K562 (cell line): ENCODE measurements around the gene TMCO1. TPM values are rescaled to one million over a fixed set of nuclear protein-coding genes. Genes with fewer than 3 reads are reported as not detected.
A peak's percentile ranks its signal among the peaks of the same experiment; 100 is the strongest.

Experiments
- ATAC-seq: fragments of 200-7000 bp; cut with Tn5 transposase; 3 replicates; pipeline ENCODE4 v1.9.1; 2020; ENCODE audit warnings: moderate library complexity
- BruUV-seq: library from RNA; stranded (reverse); fragments of 400-500 nt; replicated peaks from 2 replicates; lab custom pipeline; 2021; lab: Mats Ljungman, UMichigan
- CTCF ChIA-PET: fragments of 300-600 bp; formaldehyde crosslinking; extraction: SDS; loops from one replicate; lab custom pipeline; 2021; ENCODE audit warnings: low intra/inter-chr PET ratio; lab: Yijun Ruan, JAX
- POLR2A ChIA-PET: fragments of 300-600, 350-650 bp; sonication (Branson Sonifier 250); formaldehyde crosslinking; extraction: SDS; loops from one replicate; lab custom pipeline; 2021; ENCODE audit warnings: antibody characterized with exemption, inconsistent platforms; lab: Yijun Ruan, JAX
- DNase-seq, 4 experiments: peaks; one replicate each; pipeline versions ENCODE4 v3.0.0 to v3.0.0-alpha.2; 2011 to 2018; ENCODE audit warnings: low spot score in 3 of 4, mixed read lengths in 3 of 4; ENCODE audit errors: extremely low read depth in 1 of 4
- FAIRE-seq: peaks from 2 replicates; lab custom pipeline; 2011; peaks lifted over from hg19 to GRCh38; lab: Jason Lieb, UNC
- H2AFZ ChIP-seq: 2 replicates; pipeline ENCODE4 v1.6.0; 2011; ENCODE audit warnings: low read depth, low read length, control low read depth, inconsistent platforms
- H3K27ac ChIP-seq: fragments of 200-600 bp; 3 replicates; pipeline ENCODE4 v1.8.0; 2011; ENCODE audit warnings: low read depth, mild to moderate bottlenecking, control low read depth, inconsistent platforms, low read length, moderate library complexity, mixed read lengths; ENCODE audit errors: extremely low read depth
- H3K27me3 ChIP-seq, 2 experiments: fragments of 300-600 bp in 1 of 2; 2 replicates in 1 of 2; 3 replicates in 1 of 2; pipeline versions ENCODE4 v1.6.0 to v1.8.0; 2011; ENCODE audit warnings: inconsistent platforms in 2 of 2, low read length in 2 of 2, mild to moderate bottlenecking in 1 of 2, mixed read lengths in 1 of 2, moderate library complexity in 1 of 2; ENCODE audit not compliant: control insufficient read depth in 2 of 2, insufficient read depth in 2 of 2
- H3K36me3 ChIP-seq: fragments of 300-600 bp; 3 replicates; pipeline ENCODE4 v1.8.0; 2011; ENCODE audit warnings: mild to moderate bottlenecking, low read length, inconsistent platforms; ENCODE audit not compliant: control insufficient read depth, insufficient read depth
- H3K4me1 ChIP-seq, 2 experiments: fragments of 200-600 bp in 1 of 2; replicated peaks in 1 of 2; 2 replicates in 1 of 2; 3 replicates in 1 of 2; pipeline versions ENCODE4 v1.5.1 to v1.8.0; 2011; ENCODE audit warnings: inconsistent platforms in 2 of 2, low read length in 2 of 2, mild to moderate bottlenecking in 1 of 2, mixed read lengths in 1 of 2, moderate library complexity in 1 of 2; ENCODE audit not compliant: control insufficient read depth in 2 of 2, insufficient read depth in 2 of 2
- H3K4me2 ChIP-seq: 2 replicates; pipeline ENCODE4 v1.6.1; 2011; ENCODE audit warnings: low read length, control low read depth, inconsistent platforms, mixed read lengths; ENCODE audit not compliant: insufficient read depth
- H3K4me3 ChIP-seq: fragments of 200-600 bp; sonication (generic), shearing (Covaris generic); 2 replicates; pipeline ENCODE4 v1.5.1; 2016; ENCODE audit warnings: control low read depth, inconsistent platforms
- H3K79me2 ChIP-seq: fragments of 200-600 bp; 3 replicates; pipeline ENCODE4 v1.8.0; 2011; ENCODE audit warnings: low read length, inconsistent platforms; ENCODE audit not compliant: control insufficient read depth, insufficient read depth
- H3K9ac ChIP-seq, 2 experiments: 2 replicates each; pipeline versions ENCODE4 v1.6.0 to v1.6.1; 2011; ENCODE audit warnings: low read depth in 2 of 2, low read length in 2 of 2, control low read depth in 1 of 2, inconsistent platforms in 1 of 2, mild to moderate bottlenecking in 1 of 2, mixed read lengths in 1 of 2; ENCODE audit not compliant: insufficient read depth in 1 of 2
- H3K9me1 ChIP-seq: one replicate; pipeline ENCODE4 v1.6.0; 2011; ENCODE audit warnings: inconsistent platforms, mild to moderate bottlenecking, low read length, moderate library complexity; ENCODE audit not compliant: control insufficient read depth, insufficient read depth
- H3K9me3 ChIP-seq: replicated peaks from 2 replicates; pipeline ENCODE4 v1.5.1; 2011; ENCODE audit warnings: low read depth, low read length, inconsistent platforms; ENCODE audit not compliant: control insufficient read depth, insufficient read depth
- H4K20me1 ChIP-seq: replicated peaks from 2 replicates; pipeline ENCODE4 v1.6.1; 2011; ENCODE audit warnings: low read length, inconsistent platforms, mixed read lengths; ENCODE audit not compliant: control insufficient read depth, insufficient read depth
- CAMTA2 ChIP-seq: fragments of 250-450 bp; sonication (Bioruptor Pico); conservative IDR thresholded peaks from 2 replicates; pipeline ENCODE4 v1.5.1; 2022
- CBX5 ChIP-seq: IDR thresholded peaks from 2 replicates; pipeline ENCODE4 v1.6.1; 2014; ENCODE audit warnings: low read depth, borderline replicate concordance
- E2F3 ChIP-seq: fragments of 250-450 bp; sonication (Bioruptor Pico); IDR thresholded peaks from 2 replicates; pipeline ENCODE4 v1.4.0; 2020; ENCODE audit warnings: mild to moderate bottlenecking
- KHSRP ChIP-seq: fragments of 450-650 bp; IDR thresholded peaks from 2 replicates; pipeline ENCODE4 v1.6.1; 2017
- MXI1 ChIP-seq: IDR thresholded peaks from 2 replicates; pipeline ENCODE4 v1.6.1; 2011; ENCODE audit warnings: low read depth, mild to moderate bottlenecking, improper control_type of control experiment, low read length
- RBFOX2 ChIP-seq: fragments of 200-400 bp; formaldehyde crosslinking; IDR thresholded peaks from 2 replicates; pipeline ENCODE4 v1.6.1; 2017; ENCODE audit warnings: low read depth, mild to moderate bottlenecking, low read length, moderate library complexity
- RBM25 ChIP-seq: fragments of 200-400 bp; formaldehyde crosslinking; IDR thresholded peaks from 2 replicates; pipeline ENCODE4 v1.6.1; 2018; ENCODE audit warnings: low read length, low read depth, moderate library complexity; ENCODE audit not compliant: severe bottlenecking
- RBM34 ChIP-seq: fragments of 200-400 bp; formaldehyde crosslinking; IDR thresholded peaks from 2 replicates; pipeline ENCODE4 v1.6.1; 2018; ENCODE audit warnings: low read length, borderline replicate concordance; ENCODE audit not compliant: insufficient read depth
- SOX6 ChIP-seq: fragments of 450-650 bp; IDR thresholded peaks from 2 replicates; pipeline ENCODE4 v1.6.1; 2014; ENCODE audit warnings: mild to moderate bottlenecking
- TEAD4 ChIP-seq, 2 experiments: sonication (generic) in 1 of 2; formaldehyde crosslinking in 1 of 2; IDR thresholded peaks; 2 replicates each; pipeline versions ENCODE4 v1.6.1 to v1.8.0; 2012 to 2022; ENCODE audit warnings: borderline replicate concordance in 1 of 2, inconsistent platforms in 1 of 2, low read length in 1 of 2, mild to moderate bottlenecking in 1 of 2, missing genetic modification reagents in 1 of 2
- WGBS: fragments of 100-300 bp; shearing (Covaris generic); methylation state at CpG from one replicate; pipeline ENCODE4 v1.1.6; 2016; ENCODE audit warnings: low coverage, mixed read lengths; ENCODE audit not compliant: insufficient coverage; ENCODE audit errors: missing lambda C conversion rate; 5-methylcytosine and 5-hydroxymethylcytosine counted together
- in situ Hi-C: fragments of 300-500 bp; cut with MboI; formaldehyde crosslinking; loops from 4 replicates; pipeline ENCODE4 v1.15.0; 2018; ENCODE audit warnings: inconsistent platforms, mixed read lengths
- intact Hi-C: fragments of 100-400 bp; cut with micrococcal nuclease; formaldehyde crosslinking; loops from 2 replicates; pipeline ENCODE4 v1.14.2; 2022
- polyA plus RNA-seq, 8 experiments: library from polyadenylated mRNA; depleted of rRNA in 4 of 8; stranded (reverse) in 5 of 8; unstranded in 3 of 8; fragments of >200 nt; fragmentation: Nextera tagmentation in 2 of 8; fragmentation: Illumina TruSeq in 1 of 8; extraction: Ambion mirVana in 2 of 8; extraction: Trizol in 1 of 8; gene quantifications; 2 replicates each; pipeline versions ENCODE4 v1.2.1 to v1.2.3, GENCODE V29; 2011 to 2014; ENCODE audit warnings: inconsistent platforms in 1 of 8, missing spikeins in 1 of 8
- total RNA-seq, 7 experiments: library from RNA; depleted of rRNA in 6 of 7; stranded (reverse); fragments of >200 nt in 6 of 7; fragmentation: Illumina TruSeq in 2 of 7; extraction: Trizol in 2 of 7; gene quantifications; 2 replicates each; pipeline versions ENCODE4 v1.2.1 to v1.2.3, GENCODE V29; 2011 to 2021; ENCODE audit warnings: low replicate concordance in 1 of 7
- TF ChIP-seq, protein P1 (sequence below): sonication (generic); formaldehyde crosslinking; IDR thresholded peaks from 2 replicates; pipeline ENCODE4 v1.8.0; 2023; ENCODE audit warnings: mild to moderate bottlenecking, missing genetic modification reagents
- TF ChIP-seq, protein P2 (sequence below): sonication (generic); formaldehyde crosslinking; IDR thresholded peaks from 2 replicates; pipeline ENCODE4 v1.8.0; 2022; ENCODE audit warnings: mild to moderate bottlenecking, missing genetic modification reagents
- TF ChIP-seq, protein P3 (sequence below): IDR thresholded peaks from 2 replicates; pipeline ENCODE4 v1.6.1; 2012; ENCODE audit warnings: low read depth, low read length, improper control_type of control experiment, borderline replicate concordance

The TMCO1 gene
- total and polyA plus RNA-seq, 9 of the 15 experiments (the other 6 are each of a cell fraction or from before 2014, with no cell fraction given): 69.3 to 561 (median 175) TPM

GRCh38 chr1:165688046-165688445 lies 80.6 kb downstream of the TMCO1 start:
- no peak for FAIRE-seq

DNA sequence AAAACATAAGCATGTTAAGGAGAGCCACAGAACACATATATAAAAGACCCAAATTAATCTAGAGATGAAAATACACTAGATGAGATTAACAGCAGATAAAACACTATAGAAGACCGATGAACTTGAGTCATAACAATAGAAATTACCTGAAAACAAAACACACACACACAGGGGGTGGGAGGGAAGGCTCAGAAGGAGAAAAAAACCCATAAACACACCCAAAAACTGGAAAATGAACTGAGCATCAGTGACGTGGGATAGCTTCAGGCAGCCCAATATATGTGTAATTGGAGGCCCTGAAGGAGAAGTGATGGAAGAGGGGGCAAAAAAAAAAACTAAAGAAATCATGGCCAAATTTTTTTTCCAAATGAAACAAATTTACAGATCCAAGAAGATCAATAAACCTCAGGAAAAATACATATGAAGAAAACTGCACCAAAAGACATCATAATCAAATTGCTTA lies 81.7 kb downstream of the TMCO1 start:
- ATAC-seq (no peak), FAIRE-seq (peak; percentile 29), DNase-seq (no peak)
- Histone ChIP-seq H4K20me1 (no peaks in the 10 kb centered on the region), H3K4me3 (no peak overlapping the region), H2AFZ (no peak overlapping the region), H3K36me3 (peaks cover 39% of the 10 kb centered on the region; the same call in 2 of the 3 replicates), H3K27ac (no peak overlapping the region), H3K4me2 (no peak overlapping the region), H3K79me2 (peaks cover 23% of the 10 kb centered on the region; the same call in 1 of the 3 replicates), H3K9me3 (no peaks in the 10 kb centered on the region), H3K9ac (no peak overlapping the region), H3K27me3 (no peaks in the 10 kb centered on the region), H3K9me1 (no peaks in the 10 kb centered on the region), H3K4me1 (no peaks in the 10 kb centered on the region; a peak in 2 of 5 replicates)
- intact Hi-C loops (loop anchor here (1.0 kb wide), 1 partner anchor 227 kb away; no protein-coding TSS in a partner anchor), in situ Hi-C loops (no loop called here)
- 61% methylated on average over 2 of the region's 2 CpGs for WGBS
- POLR2A ChIA-PET: interaction anchor here (0.6 to 1.6 kb wide), 4 partner anchors 11 to 486 kb away, joined by 3 to 11 read pairs (median 3); partner anchors contain the start of gene ALDH9A1
- no TSS peak for BruUV-seq
- CTCF ChIA-PET: no interaction called here
- no peak for TF ChIP-seq E2F3 (CRISPR knock-in tag)
- TF ChIP-seq CAMTA2 (CRISPR knock-in tag): no peak
- no peak for TF ChIP-seq RBM25
- no peak for TF ChIP-seq KHSRP
- TF ChIP-seq, protein P1, sequence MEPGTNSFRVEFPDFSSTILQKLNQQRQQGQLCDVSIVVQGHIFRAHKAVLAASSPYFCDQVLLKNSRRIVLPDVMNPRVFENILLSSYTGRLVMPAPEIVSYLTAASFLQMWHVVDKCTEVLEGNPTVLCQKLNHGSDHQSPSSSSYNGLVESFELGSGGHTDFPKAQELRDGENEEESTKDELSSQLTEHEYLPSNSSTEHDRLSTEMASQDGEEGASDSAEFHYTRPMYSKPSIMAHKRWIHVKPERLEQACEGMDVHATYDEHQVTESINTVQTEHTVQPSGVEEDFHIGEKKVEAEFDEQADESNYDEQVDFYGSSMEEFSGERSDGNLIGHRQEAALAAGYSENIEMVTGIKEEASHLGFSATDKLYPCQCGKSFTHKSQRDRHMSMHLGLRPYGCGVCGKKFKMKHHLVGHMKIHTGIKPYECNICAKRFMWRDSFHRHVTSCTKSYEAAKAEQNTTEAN: no peak
- TF ChIP-seq, protein P2, sequence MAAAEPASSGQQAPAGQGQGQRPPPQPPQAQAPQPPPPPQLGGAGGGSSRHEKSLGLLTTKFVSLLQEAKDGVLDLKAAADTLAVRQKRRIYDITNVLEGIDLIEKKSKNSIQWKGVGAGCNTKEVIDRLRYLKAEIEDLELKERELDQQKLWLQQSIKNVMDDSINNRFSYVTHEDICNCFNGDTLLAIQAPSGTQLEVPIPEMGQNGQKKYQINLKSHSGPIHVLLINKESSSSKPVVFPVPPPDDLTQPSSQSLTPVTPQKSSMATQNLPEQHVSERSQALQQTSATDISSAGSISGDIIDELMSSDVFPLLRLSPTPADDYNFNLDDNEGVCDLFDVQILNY (CRISPR knock-in tag): no peak
- no peak for TF ChIP-seq TEAD4 (IDR thresholded peaks at IDR 0.05; ENCODE audit: low read length)
- TF ChIP-seq TEAD4 (CRISPR knock-in tag; IDR thresholded peaks at IDR 0.05; ENCODE audit: borderline replicate concordance): no peak
- TF ChIP-seq RBM34: no peak
- TF ChIP-seq MXI1: no peak
- TF ChIP-seq, protein P3, sequence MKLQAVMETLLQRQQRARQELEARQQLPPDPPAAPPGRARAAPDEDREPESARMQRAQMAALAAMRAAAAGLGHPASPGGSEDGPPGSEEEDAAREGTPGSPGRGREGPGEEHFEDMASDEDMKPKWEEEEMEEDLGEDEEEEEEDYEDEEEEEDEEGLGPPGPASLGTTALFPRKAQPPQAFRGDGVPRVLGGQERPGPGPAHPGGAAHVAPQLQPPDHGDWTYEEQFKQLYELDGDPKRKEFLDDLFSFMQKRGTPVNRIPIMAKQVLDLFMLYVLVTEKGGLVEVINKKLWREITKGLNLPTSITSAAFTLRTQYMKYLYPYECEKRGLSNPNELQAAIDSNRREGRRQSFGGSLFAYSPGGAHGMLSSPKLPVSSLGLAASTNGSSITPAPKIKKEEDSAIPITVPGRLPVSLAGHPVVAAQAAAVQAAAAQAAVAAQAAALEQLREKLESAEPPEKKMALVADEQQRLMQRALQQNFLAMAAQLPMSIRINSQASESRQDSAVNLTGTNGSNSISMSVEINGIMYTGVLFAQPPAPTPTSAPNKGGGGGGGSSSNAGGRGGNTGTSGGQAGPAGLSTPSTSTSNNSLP: no peak
- TF ChIP-seq CBX5: no peak

More at GRCh38 chr1:165688046-165688445, 80.6 kb downstream of the TMCO1 start:
- DNase-seq (no peak), ATAC-seq (no peak)
- H3K4me1 ChIP-seq: no peaks in the 10 kb centered on the region; a peak in 2 of 5 replicates
- H3K79me2 ChIP-seq: peaks cover 23% of the 10 kb centered on the region; the same call in 1 of the 3 replicates
- intact Hi-C loops: no loop called here
- H3K4me2 ChIP-seq: no peak overlapping the region
- no peak overlapping the region for H3K4me3 ChIP-seq
- no peaks in the 10 kb centered on the region for H3K9me1 ChIP-seq
- no peak for TF ChIP-seq SOX6
- TF ChIP-seq RBFOX2: no peak
- H3K27me3 ChIP-seq: no peaks in the 10 kb centered on the region
- no peak overlapping the region for H3K27ac ChIP-seq
- in situ Hi-C loops: no loop called here
- no peak overlapping the region for H3K9ac ChIP-seq
- POLR2A ChIA-PET: interaction anchor here (1.0 kb wide), 1 partner anchor 10 kb away, joined by 5 read pairs; the partner anchor contains the start of gene ALDH9A1
- CTCF ChIA-PET: no interaction called here
- H4K20me1 ChIP-seq: no peaks in the 10 kb centered on the region
- no peaks in the 10 kb centered on the region for H3K9me3 ChIP-seq
- BruUV-seq: no TSS peak
- no peak overlapping the region for H2AFZ ChIP-seq
- peaks cover 28% of the 10 kb centered on the region; the same call in 2 of the 3 replicates for H3K36me3 ChIP-seq
- 87% methylated on average over 5 of the region's 5 CpGs for WGBS
